H1 (cell line): ENCODE results near the gene MUC16. TPM values are rescaled to one million over a fixed set of nuclear protein-coding genes. Genes with fewer than 3 reads are reported as not detected.
A peak's percentile ranks its signal among the peaks of the same experiment; 100 is the strongest.

Experiments
- CTCF ChIA-PET: fragments of 300-600 bp; sonication (Branson Sonifier 250); formaldehyde crosslinking; loops from one replicate; lab custom pipeline; 2021; ENCODE audit not compliant: partially characterized antibody; lab: Charles Lee
- POLR2A ChIA-PET: fragments of 300-600 bp; sonication (Branson Sonifier 250); formaldehyde crosslinking; loops from one replicate; lab custom pipeline; 2021; ENCODE audit warnings: inconsistent platforms; ENCODE audit not compliant: partially characterized antibody; lab: Charles Lee
- DNase-seq, 2 experiments: peaks; one replicate each; pipeline versions ENCODE4 v3.0.0 to v3.0.0-alpha.2; 2010 to 2022; ENCODE audit warnings: low spot score in 2 of 2, low read depth in 1 of 2, mixed read lengths in 1 of 2
- FAIRE-seq: peaks from 2 replicates; lab custom pipeline; 2011; peaks lifted over from hg19 to GRCh38; lab: Jason Lieb, UNC
- H2AFZ ChIP-seq: 2 replicates; pipeline ENCODE4 v1.8.1; 2012; ENCODE audit warnings: low read length, inconsistent platforms
- H2AK5ac ChIP-seq: 2 replicates; pipeline ENCODE4 v1.6.1; 2013; ENCODE audit warnings: low read depth, low read length
- H2BK120ac ChIP-seq: replicated peaks from 2 replicates; pipeline ENCODE3; 2013; ENCODE audit warnings: low read depth, low read length, inconsistent platforms
- H2BK12ac ChIP-seq: 2 replicates; pipeline ENCODE4 v1.6.1; 2013; ENCODE audit warnings: low read depth, low read length
- H2BK15ac ChIP-seq: 2 replicates; pipeline ENCODE4 v1.6.1; 2013; ENCODE audit warnings: low read length
- H2BK20ac ChIP-seq: 2 replicates; pipeline ENCODE4 v1.6.1; 2013; ENCODE audit warnings: low read length
- H2BK5ac ChIP-seq: 2 replicates; pipeline ENCODE4 v1.6.1; 2013; ENCODE audit warnings: low read depth, low read length
- H3K14ac ChIP-seq: 2 replicates; pipeline ENCODE4 v1.6.1; 2013; ENCODE audit warnings: inconsistent platforms; ENCODE audit not compliant: insufficient read length
- H3K18ac ChIP-seq: 2 replicates; pipeline ENCODE4 v1.6.1; 2013; ENCODE audit warnings: low read length; ENCODE audit errors: extremely low read depth
- H3K23ac ChIP-seq: 2 replicates; pipeline ENCODE4 v1.6.1; 2013; ENCODE audit warnings: inconsistent platforms; ENCODE audit not compliant: insufficient read length
- H3K23me2 ChIP-seq: 2 replicates; pipeline ENCODE4 v1.6.1; 2013; ENCODE audit warnings: low read depth, low read length
- H3K27ac ChIP-seq: 2 replicates; pipeline ENCODE4 v1.6.1; 2011; ENCODE audit warnings: low read depth, low read length, inconsistent platforms
- H3K27me3 ChIP-seq, 4 experiments: replicated peaks in 1 of 4; 1 replicate in 1 of 4; 2 replicates in 3 of 4; pipeline versions ENCODE4 v1.6.1 to v1.8.1; 2011 to 2013; ENCODE audit warnings: low read length in 3 of 4, mild to moderate bottlenecking in 3 of 4, inconsistent platforms in 2 of 4, mixed read lengths in 2 of 4, moderate library complexity in 1 of 4; ENCODE audit not compliant: control insufficient read depth in 3 of 4, insufficient read depth in 3 of 4; ENCODE audit errors: extremely low read depth in 1 of 4
- H3K36me3 ChIP-seq, 4 experiments: 2 replicates each; pipeline versions ENCODE4 v1.6.1 to v1.8.1; 2011 to 2013; ENCODE audit warnings: mild to moderate bottlenecking in 4 of 4, low read length in 3 of 4, moderate library complexity in 2 of 4, control low read depth in 1 of 4, inconsistent platforms in 1 of 4; ENCODE audit not compliant: insufficient read depth in 4 of 4, control insufficient read depth in 2 of 4
- H3K4ac ChIP-seq: replicated peaks from 2 replicates; pipeline ENCODE3; 2013; ENCODE audit warnings: low read length, low read depth, mixed read lengths, inconsistent platforms; ENCODE audit not compliant: insufficient read length
- H3K4me1 ChIP-seq, 4 experiments: replicated peaks in 1 of 4; 1 replicate in 1 of 4; 2 replicates in 3 of 4; pipeline versions ENCODE4 v1.6.1 to v1.8.1; 2011 to 2013; ENCODE audit warnings: low read length in 3 of 4, inconsistent platforms in 2 of 4, mixed read lengths in 1 of 4; ENCODE audit not compliant: insufficient read depth in 4 of 4, control insufficient read depth in 3 of 4
- H3K4me2 ChIP-seq, 2 experiments: 2 replicates each; pipeline versions ENCODE4 v1.6.1 to v1.8.1; 2011 to 2013; ENCODE audit warnings: low read depth in 2 of 2, low read length in 2 of 2, control low read depth in 1 of 2, inconsistent platforms in 1 of 2, mild to moderate bottlenecking in 1 of 2; ENCODE audit not compliant: insufficient read depth in 1 of 2
- H3K4me3 ChIP-seq, 4 experiments: fragments of 200-600, 300-600 bp in 1 of 4; sonication (generic), shearing (Covaris generic), sonication (Bioruptor Twin) in 1 of 4; 2 replicates each; pipeline versions ENCODE4 v1.5.1 to v1.8.1; 2011 to 2016; ENCODE audit warnings: low read length in 4 of 4, low read depth in 3 of 4, control low read depth in 2 of 4, inconsistent platforms in 2 of 4, mild to moderate bottlenecking in 2 of 4, mixed read lengths in 1 of 4, moderate library complexity in 1 of 4; ENCODE audit not compliant: insufficient read depth in 2 of 4; ENCODE audit errors: extremely low read depth in 1 of 4
- H3K56ac ChIP-seq: replicated peaks from 2 replicates; pipeline ENCODE3; 2013; ENCODE audit warnings: low read depth, mild to moderate bottlenecking, mixed read lengths, low read length, inconsistent platforms; ENCODE audit not compliant: insufficient read length
- H3K79me1 ChIP-seq: 2 replicates; pipeline ENCODE4 v1.6.1; 2013; ENCODE audit warnings: low read depth, low read length, control low read depth
- H3K79me2 ChIP-seq, 2 experiments: 2 replicates each; pipeline versions ENCODE4 v1.6.1 to v1.8.1; 2012 to 2013; ENCODE audit warnings: low read length in 2 of 2, mild to moderate bottlenecking in 2 of 2, inconsistent platforms in 1 of 2; ENCODE audit not compliant: insufficient read depth in 2 of 2, control insufficient read depth in 1 of 2
- H3K9ac ChIP-seq, 4 experiments: replicated peaks in 1 of 4; 1 replicate in 1 of 4; 2 replicates in 3 of 4; pipeline versions ENCODE4 v1.6.1 to v1.8.1; 2011 to 2013; ENCODE audit warnings: low read depth in 3 of 4, low read length in 3 of 4, control low read depth in 2 of 4, mild to moderate bottlenecking in 2 of 4, moderate library complexity in 2 of 4, inconsistent platforms in 1 of 4; ENCODE audit errors: extremely low read depth in 1 of 4
- H3K9me3 ChIP-seq, 2 experiments: 2 replicates each; pipeline versions ENCODE4 v1.6.1 to v1.8.1; 2012 to 2013; ENCODE audit warnings: mild to moderate bottlenecking in 2 of 2, moderate library complexity in 2 of 2, control low read depth in 1 of 2, inconsistent platforms in 1 of 2, low read depth in 1 of 2, low read length in 1 of 2, mixed read lengths in 1 of 2; ENCODE audit not compliant: insufficient read depth in 2 of 2
- H4K20me1 ChIP-seq, 2 experiments: replicated peaks in 1 of 2; 2 replicates each; pipeline versions ENCODE3 to v1.8.1; 2011 to 2013; ENCODE audit warnings: inconsistent platforms in 2 of 2, low read length in 2 of 2, mild to moderate bottlenecking in 1 of 2; ENCODE audit not compliant: insufficient read depth in 2 of 2, control insufficient read depth in 1 of 2
- H4K5ac ChIP-seq: 2 replicates; pipeline ENCODE4 v1.6.1; 2013; ENCODE audit warnings: low read length, low read depth, mixed read lengths, inconsistent platforms; ENCODE audit not compliant: insufficient read length
- H4K8ac ChIP-seq: 2 replicates; pipeline ENCODE4 v1.8.0; 2013; ENCODE audit warnings: mild to moderate bottlenecking, moderate library complexity, low read length, inconsistent platforms; ENCODE audit not compliant: insufficient read depth; ENCODE audit errors: extremely low read depth
- H4K91ac ChIP-seq: replicated peaks from 2 replicates; pipeline ENCODE3; 2013; ENCODE audit warnings: low read length, mixed read lengths, inconsistent platforms; ENCODE audit not compliant: insufficient read length
- CBX5 ChIP-seq: fragments of 300-800, 300-1000 bp; sonication (generic); IDR thresholded peaks from 2 replicates; pipeline ENCODE4 v1.7.1; 2016; ENCODE audit warnings: antibody characterized with exemption, low read length, low read depth
- POLR2AphosphoS5 ChIP-seq: IDR thresholded peaks from 2 replicates; pipeline ENCODE4 v1.6.1; 2011; ENCODE audit warnings: low read depth, low read length
- SP2 ChIP-seq: IDR thresholded peaks from 2 replicates; pipeline ENCODE4 v1.6.1; 2012; ENCODE audit warnings: mild to moderate bottlenecking, low read length, inconsistent platforms
- WGBS, 2 experiments: shearing (Covaris generic) in 1 of 2; methylation state at CpG; one replicate each; pipeline versions ENCODE4 v1.1.6 to v1.1.7; 2013 to 2015; ENCODE audit warnings: low lambda C conversion rate in 2 of 2, mixed read lengths in 2 of 2, inconsistent platforms in 1 of 2, low coverage in 1 of 2, missing lambda C conversion rate in 1 of 2; ENCODE audit not compliant: insufficient replicate concordance in 2 of 2, insufficient coverage in 1 of 2, insufficient read length in 1 of 2; ENCODE audit errors: extremely low coverage in 1 of 2, missing lambda C conversion rate in 1 of 2; 5-methylcytosine and 5-hydroxymethylcytosine counted together
- polyA plus RNA-seq, 7 experiments: library from polyadenylated mRNA; depleted of rRNA in 3 of 7; stranded (reverse) in 5 of 7; unstranded in 2 of 7; fragments of >200 nt in 5 of 7; fragments of 200-250 nt in 2 of 7; gene quantifications; 1 replicate in 5 of 7; 2 replicates in 1 of 7; 4 replicates in 1 of 7; pipeline versions ENCODE4 v1.2.1 to v1.2.3, GENCODE V29; 2011 to 2013; ENCODE audit warnings: missing spikeins in 2 of 7, mixed read lengths in 2 of 7
- total RNA-seq: library from RNA; stranded (reverse); fragmentation: NEBNext Ultra II Directional; extraction: Animal tissue kit (Norgen Biotek cat#: 25700); gene quantifications from 2 replicates; pipeline ENCODE4 v1.2.1, GENCODE V29; 2021

The MUC16 gene
- total and polyA plus RNA-seq, 2 of the 8 experiments (the other 6 are each of a cell fraction or from before 2014, with no cell fraction given), result 0.17 to 0.60 TPM

DNA sequence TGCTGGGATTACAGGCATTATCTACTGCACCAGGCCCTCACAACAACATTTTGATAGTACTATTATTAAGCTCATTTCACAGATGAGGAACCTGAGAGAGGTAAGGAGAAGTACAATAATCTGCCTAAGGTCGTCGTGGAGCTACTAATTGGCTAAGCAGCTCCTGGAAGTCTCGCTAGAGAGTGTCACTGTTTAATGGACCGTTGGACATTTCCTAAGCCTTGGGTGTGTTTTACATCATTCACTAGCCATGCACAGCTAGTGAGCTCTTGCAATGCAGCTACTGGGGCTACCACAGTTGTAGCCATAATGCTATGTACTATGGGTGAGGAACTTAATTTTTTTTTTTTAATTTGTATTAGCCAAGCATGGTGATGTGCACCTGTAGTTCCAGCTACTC is 42.7 kb upstream of the MUC16 start:
- DNase-seq (no peak), FAIRE-seq (no peak)
- H2AFZ ChIP-seq, result no peak overlapping the region
- H3K9me3 ChIP-seq, result no peaks in the 10 kb centered on the region
- ChIA-PET CTCF (interaction anchor here (0.6 to 1.0 kb wide), 3 partner anchors 13 to 422 kb away, joined by 3 read pairs; no protein-coding TSS in a partner anchor), POLR2A (interaction anchor here (2.1 kb wide), 1 partner anchor 17 kb away, joined by 12 read pairs; no protein-coding TSS in a partner anchor)
- H3K79me2 ChIP-seq, result no peaks in the 10 kb centered on the region
- no peak overlapping the region for H4K91ac ChIP-seq
- no peak overlapping the region for H3K56ac ChIP-seq
- no peak overlapping the region for H3K18ac ChIP-seq
- H4K20me1 ChIP-seq, result no peaks in the 10 kb centered on the region
- no peak overlapping the region for H2AK5ac ChIP-seq
- peaks cover 3 to 16% (median 7%) of the 10 kb centered on the region in 4 experiments; a peak in 6 of 7 replicates for H3K4me1 ChIP-seq
- H2BK12ac ChIP-seq, result no peak overlapping the region
- no peaks in the 10 kb centered on the region for H3K27me3 ChIP-seq
- H3K9ac ChIP-seq, result no peak overlapping the region
- no peaks in the 10 kb centered on the region for H3K36me3 ChIP-seq
- H2BK15ac ChIP-seq, result no peak overlapping the region
- no peak overlapping the region for H3K23ac ChIP-seq
- H3K14ac ChIP-seq, result no peak overlapping the region
- H4K5ac ChIP-seq, result no peak overlapping the region
- TF ChIP-seq POLR2AphosphoS5 (no peak), SP2 (no peak), CBX5 (no peak)
- H2BK120ac ChIP-seq, result no peak overlapping the region
- peak overlapping the region; percentile 57; the same call in 1 of the 2 replicates for H2BK20ac ChIP-seq
- no peak overlapping the region for H3K4ac ChIP-seq
- H2BK5ac ChIP-seq, result no peak overlapping the region
- H3K4me3 ChIP-seq, result no peak overlapping the region
- 93% methylated on average over 4 of the region's 4 CpGs; no CpG with 5 or more reads in 1 of the 2 experiments for WGBS, 2 experiments
- H3K23me2 ChIP-seq, result no peaks in the 10 kb centered on the region; the same call in 1 of the 2 replicates
- H3K79me1 ChIP-seq, result no peaks in the 10 kb centered on the region
- no peak overlapping the region for H3K27ac ChIP-seq
- H3K4me2 ChIP-seq, result no peak overlapping the region
- no peak overlapping the region for H4K8ac ChIP-seq
